ENCODE data around the gene PPP1R13B.
A peak's percentile ranks its signal among the peaks of the same experiment; 100 is the strongest.

Gene PPP1R13B

DNA sequence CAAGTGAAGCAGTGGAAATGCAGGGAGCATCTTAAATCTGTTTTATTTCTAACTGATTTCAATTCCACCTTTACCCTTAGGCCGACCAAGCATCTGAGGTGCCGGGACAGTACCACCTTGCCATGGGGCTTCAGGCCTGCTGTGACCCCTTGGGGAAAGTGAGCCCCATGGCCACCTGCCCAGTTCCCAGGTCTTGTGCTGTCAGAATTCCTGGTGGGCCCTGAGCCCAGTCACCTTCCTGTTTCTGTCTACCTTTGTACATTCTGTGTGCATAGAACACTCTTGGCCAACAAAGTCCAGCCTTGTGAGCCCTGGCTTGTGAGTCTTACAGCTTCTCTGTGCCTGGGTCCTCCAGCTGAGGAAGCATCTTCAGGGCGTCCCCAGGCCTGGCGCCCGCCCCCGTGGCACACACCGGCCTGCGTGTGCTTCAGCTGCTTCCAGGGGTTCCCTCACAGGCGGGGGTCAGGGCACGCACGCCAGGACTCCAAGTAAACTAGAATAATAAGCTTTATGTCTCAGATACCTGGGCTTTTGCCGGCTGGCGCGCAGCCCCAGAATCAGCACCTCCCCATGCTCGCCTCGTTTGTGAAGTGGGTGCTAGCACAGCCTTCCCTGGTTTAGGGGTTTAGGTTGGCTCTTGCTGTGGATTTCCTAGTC, 121.5 kb downstream of the PPP1R13B start:
- no peak for DNase-seq

- DNase-seq = no peak
Measured at GRCh38 chr14:103725001-103725682, 122.2 kb downstream of the PPP1R13B start.

DNA sequence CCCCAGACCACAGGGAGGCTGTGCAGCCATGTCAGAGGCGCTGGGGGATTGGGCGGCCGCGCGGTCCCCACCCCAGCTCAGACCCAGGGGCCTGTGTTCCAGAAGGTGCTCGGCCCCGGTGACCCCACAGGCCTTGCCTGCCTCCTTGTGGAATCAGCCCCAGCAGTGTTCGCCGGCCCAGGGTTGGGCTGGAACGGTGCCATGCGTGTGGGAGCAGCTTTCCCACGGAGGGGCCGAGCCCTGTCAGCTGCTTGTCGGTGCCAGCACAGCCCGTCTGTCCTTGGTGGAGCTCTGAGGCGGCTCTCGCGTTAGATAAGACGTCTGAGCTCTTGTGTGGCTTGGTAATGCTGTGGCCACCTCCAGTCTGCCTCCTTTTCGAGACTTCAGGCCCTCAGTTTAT, 123.3 kb downstream of the PPP1R13B start:
- no peak for DNase-seq

DNA sequence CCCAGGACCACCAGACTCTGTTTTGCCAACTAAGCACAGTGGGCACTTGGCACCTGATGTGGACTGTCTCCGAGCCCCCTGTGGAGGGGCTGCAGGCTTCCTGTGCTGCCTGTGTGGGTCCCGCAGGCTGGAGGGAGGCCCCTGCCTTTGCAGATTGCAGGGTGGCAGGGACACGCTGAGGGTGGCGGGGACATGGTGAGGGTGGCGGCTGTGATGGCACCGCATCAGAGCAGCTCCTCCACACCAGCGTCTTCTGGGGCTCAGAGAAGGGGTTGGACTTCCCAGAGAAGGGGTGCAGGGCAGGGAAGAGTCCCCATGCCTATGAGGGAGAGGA, 123.7 kb downstream of the PPP1R13B start:
- no peak for DNase-seq

DNA sequence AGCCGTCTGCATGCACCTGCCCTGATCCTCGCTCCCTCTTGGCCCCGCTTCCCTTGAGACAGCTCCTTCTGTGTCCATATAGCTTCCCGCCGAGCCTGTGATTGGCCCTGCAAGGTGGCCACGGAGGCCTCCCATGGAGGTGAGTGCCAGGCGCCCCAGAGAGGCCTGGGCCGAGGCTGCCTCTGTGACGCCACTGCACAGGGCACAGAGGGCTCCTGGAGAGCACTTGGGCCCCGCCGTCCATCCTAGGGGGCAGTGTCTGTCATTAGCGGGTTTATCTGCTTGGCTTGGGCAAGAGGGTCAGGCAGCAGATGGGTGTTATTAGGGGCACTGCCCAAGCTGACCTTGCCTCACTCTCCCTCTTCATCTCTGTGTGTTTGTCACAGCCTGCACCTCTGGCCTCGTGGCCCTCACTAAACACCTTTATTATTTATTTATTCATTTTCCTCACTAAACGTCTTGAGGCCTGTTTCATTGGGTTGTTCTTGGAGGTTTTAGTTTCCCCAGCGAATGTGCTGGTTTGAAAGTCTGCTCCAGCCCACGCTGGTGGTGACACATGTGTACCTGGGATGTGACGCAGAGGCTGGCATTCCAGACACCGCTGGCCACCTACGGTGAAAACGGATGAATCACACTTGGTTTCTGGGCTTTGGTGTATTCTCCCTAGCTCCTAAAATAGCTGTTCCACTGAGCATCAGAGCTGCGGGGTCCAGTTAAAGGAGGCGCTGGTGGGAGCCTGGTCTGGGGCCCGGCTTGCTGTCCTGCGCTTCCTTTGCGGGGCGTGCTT, 125.8 kb downstream of the PPP1R13B start:
- no peak for DNase-seq

DNA sequence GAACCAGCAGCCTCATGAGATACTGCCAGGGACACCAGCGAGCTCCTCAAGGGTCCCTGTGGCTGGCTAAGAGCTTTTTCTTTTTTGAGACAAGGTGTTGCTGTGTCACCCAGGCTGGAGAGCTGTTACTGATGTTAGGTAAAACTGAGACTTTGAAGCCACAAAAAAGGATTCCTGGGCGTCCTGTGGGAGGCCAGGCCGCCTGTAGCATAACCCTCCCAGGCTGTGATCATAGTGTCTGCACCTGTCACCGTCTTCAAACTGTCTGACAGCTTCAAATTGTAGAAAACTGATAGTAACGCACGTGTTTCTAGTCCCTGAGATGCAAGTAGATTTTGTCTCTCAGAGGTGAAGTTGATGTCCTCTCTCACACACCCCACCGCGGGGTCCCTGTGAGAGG, 127.6 kb downstream of the PPP1R13B start:
- no peak for DNase-seq

DNA sequence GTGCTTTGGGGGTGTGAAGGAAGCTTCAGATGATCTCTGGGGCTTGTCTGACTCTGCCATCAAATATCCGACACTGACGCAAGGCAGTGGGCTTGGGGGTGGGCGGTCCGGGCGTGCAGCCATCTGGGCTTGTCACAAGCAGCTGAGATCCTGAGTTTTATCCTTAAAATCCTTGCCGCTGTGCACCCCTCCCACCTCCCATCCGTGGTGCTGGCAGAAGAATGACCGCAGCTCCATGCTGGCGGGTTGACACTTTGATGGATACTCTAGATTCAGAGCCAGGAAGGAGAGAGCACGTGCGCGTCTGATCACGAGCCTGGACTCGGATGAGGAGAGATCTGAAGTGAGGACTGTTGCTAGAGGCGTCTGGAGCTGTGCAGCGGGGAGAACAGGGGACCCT, 128.8 kb downstream of the PPP1R13B start:
- no peak for DNase-seq

GRCh38 chr14:103716899-103717411, 130.4 kb downstream of the PPP1R13B start:
- no peak for DNase-seq

GRCh38 chr14:103716091-103716801, 131.1 kb downstream of the PPP1R13B start:
- DNase-seq = no peak

DNA sequence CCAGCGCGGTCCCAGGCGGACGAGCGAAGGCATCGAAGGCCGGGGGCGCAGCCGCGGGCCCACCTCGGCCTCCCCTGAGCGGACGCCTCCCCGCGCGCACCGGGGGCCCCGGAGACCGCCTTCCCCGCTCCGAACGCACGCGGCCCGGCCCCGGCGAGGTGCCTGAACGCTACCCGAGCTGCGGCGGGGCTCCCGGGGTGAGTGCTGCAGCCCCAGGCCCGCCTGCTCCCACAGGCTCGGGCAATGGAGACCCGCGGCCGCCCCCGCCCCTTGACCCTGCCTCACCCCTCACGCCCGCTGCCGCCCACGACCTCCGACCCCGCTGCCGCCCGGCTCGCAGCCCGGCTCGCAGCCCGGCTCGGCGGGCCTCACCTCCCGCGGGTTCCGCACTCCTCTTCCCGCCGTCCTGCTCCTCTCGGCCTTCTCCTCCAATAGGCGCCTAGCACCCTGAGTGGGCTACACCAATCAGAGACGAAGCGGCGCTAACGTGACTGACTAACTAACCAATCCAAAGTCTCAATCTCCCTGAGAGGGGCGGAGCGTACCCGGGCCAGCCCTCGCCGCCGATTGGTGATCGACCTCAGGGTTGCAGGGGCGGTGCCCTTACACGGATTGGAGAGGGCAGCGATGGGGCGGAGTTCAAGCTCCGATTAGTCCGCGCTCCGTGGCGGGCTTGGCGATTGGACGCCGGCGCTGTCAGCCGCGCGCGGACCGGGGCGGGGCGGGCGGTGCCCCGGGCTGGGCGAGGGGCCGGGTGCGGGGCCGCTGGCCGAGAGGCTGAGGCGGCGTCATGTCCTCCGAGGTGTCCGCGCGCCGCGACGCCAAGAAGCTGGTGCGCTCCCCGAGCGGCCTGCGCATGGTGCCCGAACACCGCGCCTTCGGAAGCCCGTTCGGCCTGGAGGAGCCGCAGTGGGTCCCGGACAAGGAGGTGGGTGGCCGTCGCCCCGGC, 132.0 kb downstream of the PPP1R13B start, which contains the start of the genes XRCC3 and ZFYVE21:
TSS of gene XRCC3 (minus strand) at position 400 of the 949 bp plus-strand sequence. CDS start 4,364 bp downstream, outside the sequence.
TSS of gene ZFYVE21 (plus strand) at position 759 of the 949 bp plus-strand sequence. CDS start at position 791, 32 bp downstream.
- DNase-seq = peak; percentile 99

GRCh38 chr14:103714063-103714724, 133.2 kb downstream of the PPP1R13B start:
- no peak for DNase-seq

DNA sequence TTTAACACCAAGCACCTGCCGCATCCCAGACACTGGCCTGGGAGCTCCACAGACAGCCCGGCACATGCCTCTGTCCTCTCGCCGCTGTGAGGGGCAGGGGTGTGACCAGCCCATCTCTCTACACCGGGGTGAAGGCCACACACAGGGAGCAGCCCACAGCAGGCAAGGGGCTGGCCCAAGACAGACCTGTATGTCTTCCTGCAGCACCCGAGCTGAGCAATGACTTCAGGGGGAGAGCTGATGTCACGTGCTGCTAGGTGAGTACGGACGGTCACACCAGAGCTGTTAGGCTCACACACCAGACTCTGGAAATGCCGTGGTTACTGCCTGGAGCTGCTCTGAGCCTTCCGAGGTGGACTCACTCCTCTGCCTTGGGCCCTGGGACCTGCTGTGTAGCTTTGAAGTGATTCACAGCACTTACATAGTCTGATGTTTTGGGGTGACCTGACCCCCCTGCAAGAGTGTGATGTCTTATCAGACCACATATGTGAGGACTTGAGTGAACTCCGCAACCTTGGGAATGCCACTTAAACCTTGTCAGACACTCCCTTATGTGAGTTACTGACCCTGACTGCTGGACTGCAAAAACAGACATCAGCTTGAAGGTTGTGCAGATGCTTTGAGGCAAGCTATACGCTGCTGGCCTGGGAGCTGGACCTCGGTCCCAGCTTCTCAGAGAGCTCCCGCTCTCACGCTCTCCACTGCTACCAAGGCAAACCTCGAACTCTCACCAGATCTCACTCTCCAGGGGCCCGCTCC, 133.9 kb downstream of the PPP1R13B start:
- no peak for DNase-seq

DNA sequence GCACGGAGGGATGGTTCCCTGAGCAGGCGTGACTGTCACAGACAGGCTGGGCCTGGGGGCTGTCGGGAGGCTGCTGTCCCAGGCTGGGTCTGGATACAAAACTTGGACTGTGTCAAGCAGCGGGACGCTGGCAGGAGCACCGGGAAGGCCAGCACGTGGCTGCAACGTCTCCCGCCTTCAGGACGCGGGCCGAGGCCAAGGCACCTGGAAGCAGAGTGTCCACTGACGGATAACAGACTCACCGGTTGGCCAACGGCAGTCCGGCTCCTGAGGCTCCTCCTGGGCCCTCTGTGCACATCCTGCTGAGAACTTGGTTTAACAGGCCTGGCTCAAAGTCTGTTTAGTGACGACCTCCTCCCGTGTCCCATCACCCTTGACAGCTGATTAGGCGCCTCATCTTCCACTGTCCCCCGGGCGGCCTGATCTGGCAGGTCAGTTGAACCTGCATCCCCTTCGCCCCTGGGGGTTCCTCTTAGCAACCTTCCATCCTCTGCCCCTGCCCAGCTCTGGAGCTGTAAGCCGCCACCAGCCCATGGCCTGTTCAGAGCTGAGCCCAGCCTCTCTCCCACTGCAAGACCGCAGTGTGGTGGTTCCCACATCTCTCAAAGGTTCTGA, 134.6 kb downstream of the PPP1R13B start:
- no peak for DNase-seq

DNA sequence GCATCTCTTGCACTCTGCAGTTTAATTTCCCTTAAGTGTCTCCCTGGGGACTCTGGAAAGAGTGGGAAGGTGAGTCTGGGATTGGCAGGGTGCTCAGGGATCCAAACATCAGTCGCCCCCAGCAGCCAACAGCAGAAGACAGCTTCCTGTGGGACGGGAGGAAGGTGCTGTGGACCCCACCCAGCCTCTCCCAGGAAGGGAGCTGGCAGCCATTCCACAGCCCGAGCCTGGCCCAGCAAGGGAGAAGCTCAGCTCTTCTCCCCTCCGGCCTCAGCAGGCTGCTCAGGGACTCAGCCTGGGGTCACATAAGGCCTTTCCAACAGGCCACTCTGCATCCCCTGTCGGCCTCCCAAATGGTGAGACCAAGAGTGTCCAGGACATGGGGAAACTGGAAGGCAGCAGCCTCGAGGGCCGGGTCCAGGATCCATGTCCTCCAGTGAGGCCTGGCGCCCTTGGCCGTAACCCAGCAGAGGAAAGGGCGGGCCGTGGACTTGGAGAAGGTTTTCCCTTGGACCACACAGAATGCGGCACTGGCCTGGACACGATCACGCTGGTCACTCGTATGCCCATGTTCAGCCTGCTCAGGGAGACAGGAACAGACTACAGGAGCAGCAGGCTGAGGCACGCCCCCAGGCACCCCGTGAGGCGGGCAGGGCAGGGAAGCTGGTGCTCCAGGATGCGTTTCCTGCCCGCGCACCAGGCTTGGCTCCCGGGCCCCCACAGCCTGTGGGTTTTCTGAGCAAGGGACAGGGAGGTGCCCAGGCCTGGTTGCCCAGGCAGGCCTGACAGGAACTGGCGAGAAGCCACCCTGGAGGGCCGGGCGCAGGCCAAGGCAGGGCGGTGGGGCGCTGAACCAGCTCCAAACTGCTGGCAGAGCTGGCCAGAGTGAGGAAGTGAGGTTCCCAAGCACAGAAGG, 135.6 kb downstream of the PPP1R13B start:
- no peak for DNase-seq

DNA sequence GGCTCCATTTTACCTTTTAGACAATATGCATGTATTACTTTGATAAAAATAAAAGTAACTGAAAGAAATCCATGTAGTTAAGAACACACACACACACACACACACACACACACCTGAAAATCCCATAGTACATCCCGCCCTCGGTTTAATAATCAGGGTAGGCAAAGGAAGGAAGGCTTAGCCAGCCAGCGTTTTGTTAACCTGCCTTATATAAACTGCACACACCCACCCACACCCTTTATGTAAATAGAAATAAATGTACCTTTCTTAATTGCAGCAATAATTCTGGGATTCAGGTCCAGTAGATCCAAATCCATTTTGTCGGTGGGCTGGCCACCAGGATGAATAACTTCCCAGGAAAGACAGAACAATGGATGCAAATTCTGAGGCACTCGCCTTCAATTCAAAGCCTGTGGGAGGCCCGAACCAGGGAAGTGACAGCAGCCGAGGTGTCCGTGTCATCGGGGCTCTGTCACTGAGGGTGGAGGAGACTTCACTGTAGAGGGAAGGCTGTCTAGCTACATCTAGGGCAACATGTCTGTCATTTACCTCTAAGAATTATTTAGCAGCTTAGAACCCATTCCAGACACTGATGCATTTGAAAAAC, 136.5 kb downstream of the PPP1R13B start:
- no peak for DNase-seq

DNA sequence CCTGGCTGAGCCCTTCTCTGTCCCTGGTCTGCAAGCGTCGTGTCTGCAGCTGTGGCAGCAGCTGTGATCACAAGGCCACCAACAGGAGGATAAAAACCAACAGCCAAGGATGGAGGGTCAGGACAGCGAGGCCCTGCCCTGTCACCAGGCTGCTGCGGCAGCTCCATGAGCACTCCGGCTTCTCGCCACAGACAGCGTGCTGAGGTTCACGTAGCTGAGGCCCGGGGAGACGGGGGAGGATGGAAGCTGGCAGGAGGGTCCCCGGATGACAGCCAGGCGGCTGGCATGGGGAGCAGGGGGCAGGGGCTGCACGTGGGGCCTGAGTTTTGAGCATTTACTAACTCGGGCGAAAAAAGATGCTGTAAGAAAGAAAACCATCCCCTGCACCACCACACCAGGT, 137.6 kb downstream of the PPP1R13B start:
- no peak for DNase-seq

GRCh38 chr14:103708750-103709187, 138.6 kb downstream of the PPP1R13B start:
- DNase-seq = no peak
